Measurements from ENCODE around the gene HMGB1.
A peak's percentile ranks its signal among the peaks of the same experiment; 100 is the strongest.

The HMGB1 gene

DNA sequence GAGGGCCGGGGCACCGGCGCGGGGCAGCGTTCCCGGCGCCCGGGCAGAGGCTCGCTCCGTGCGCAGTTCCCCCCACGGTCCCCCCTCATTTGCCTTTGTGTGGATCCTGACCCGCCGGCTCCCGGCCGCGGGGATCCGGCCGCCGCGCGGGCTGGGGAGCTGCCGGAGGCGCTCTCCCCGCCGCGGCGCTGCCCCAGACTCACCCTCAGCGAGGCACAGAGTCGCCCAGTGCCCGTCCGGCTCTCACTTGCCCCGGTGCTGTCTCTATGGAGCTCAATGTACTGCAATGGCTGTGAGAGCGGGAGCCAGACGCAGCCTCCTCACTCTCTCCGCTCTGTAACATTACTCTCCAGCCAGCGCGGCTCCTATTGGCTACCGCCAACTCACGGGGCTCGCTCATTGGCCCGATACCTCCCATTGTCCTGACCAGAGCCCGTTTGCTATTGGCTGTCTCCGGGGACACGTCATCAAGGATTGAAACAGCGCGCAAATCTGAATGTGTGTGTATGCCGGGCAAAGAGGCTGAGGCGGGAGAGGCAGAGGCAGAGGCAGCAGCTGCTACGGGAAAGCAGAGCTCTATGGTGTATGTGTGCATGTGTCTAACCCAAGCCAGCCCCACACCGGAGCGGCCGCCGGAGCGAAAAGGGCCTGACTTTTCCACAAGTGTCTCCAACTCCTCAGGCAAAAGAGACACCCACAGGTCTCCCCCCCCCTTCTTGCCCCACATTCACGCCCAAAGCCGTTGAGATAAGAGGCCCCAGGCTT, at the start of gene HMGB1:
HMGB1 (minus strand) TSS at position 344 of the 765 bp plus-strand sequence. CDS start 2,256 bp downstream, outside the sequence.
- DNase-seq (ENCODE audit: insufficient read length, low spot score) = peak; percentile 75
- TF ChIP-seq POLR2A (IDR thresholded peaks at IDR 0.05; ENCODE audit: low read depth, low read length) = peak; percentile 76
- FAIRE-seq = peak; percentile 98

DNA sequence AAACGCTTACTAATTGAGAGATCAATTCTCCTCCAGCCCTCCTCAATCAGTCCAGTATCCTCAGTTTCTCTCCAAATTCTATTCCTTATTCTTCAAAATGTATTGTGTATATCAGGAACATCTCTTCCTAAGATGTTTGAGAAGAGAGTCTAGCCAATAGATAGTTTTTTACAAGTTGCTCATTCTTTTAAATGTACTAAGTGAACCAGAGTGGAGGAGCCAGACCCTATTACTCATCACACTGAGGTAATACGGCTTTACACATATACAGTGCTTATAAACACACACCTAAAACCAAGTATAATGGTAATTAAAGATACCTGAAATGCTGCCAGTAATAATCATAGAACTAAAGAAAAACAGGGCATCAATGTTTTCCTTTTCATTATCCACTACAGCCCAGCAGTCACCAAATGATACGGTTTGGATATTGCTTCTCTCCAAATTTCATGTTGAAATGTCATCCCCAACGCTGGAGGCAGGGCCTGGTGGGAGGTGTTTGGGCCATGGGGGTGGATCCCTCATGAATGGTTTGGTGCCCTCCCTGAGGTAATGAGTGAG, 45.2 kb upstream of the HMGB1 start:
- FAIRE-seq = no peak
- no peak for TF ChIP-seq POLR2A (IDR thresholded peaks at IDR 0.05; ENCODE audit: low read depth, low read length)

DNA sequence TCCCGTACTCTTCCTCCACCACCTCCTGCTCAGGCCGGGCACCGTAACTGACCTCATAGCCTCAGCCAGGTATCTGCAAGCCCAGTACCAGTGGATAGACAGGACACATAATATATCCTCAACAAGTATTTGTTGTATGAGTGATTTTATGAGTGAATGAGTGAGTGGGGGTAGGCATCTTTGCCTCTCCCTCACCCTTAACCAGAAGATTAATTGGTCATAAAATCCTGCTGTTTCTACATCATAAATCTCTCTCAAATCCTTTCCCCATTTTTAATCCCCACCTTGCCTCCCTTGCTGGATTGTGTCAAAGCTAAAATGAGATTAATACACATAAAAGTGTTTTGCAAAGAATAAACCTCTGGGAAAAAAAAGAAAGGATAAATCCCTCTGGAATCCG, 44.4 kb upstream of the HMGB1 start:
- FAIRE-seq = no peak
- DNase-seq (ENCODE audit: insufficient read length, low spot score) = no peak
- no peak for TF ChIP-seq POLR2A (IDR thresholded peaks at IDR 0.05; ENCODE audit: low read depth, low read length)

More for the DNA sequence above, 45.2 kb upstream of the HMGB1 start:
- DNase-seq (ENCODE audit: insufficient read length, low spot score) = no peak

DNA sequence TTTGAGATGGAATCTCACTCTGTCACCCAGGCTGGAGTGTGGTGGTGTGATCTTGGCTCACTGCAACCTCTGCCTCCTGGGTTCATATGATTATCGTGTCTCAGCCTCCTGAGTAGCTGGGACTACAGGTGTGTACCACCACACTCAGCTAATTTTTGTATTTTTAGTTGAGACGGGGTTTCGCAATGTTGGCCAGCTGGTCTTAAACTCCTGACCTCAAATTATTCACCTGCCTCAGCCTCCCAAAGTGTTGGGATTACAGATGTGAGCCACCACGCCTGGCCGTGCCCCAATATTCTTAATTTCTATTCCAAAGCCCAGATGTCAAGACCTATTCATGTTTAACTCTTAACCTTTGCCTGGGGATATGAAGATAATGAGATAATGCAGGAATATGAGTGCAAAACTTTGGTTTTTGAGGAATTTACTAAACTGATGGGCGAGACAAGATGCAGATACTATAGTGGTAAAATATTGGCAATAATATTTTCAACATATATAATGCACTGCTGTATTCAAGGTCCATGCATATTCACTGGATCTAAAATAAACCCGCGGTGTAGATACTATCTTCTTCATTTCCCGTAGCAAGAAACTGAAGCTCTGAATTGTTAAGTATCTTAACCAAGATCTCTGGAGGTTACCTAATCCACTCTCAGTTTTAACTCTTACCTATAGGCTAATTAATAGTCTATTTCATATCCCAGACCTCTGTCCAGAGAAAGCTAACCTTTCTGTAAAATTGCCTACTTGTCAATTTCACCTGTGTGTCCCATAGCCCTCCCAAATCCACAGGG, 43.7 kb upstream of the HMGB1 start:
- no peak for FAIRE-seq
- TF ChIP-seq POLR2A (IDR thresholded peaks at IDR 0.05; ENCODE audit: low read depth, low read length) = no peak

DNA sequence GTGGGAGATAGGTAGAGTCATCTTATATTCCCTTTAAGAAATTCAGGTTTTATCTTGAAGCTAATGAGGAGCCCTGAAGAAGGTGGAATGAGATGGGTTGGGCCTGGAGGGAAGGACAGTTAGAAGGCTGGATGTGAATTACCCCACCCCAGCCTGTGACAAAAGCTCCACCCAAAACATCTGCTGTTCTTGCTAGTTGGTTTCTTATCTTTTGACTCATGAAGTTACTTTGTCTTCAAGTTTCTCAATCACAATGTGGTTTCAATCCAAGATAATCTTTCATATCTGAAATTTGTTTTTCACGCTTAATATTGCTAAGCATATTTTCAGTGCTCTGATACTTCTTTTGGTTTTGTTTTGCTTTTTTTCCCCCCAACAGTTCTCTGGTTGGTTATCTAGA, 38.3 kb upstream of the HMGB1 start:
- FAIRE-seq (no peak), DNase-seq (ENCODE audit: insufficient read length, low spot score) (no peak)
- no peak for TF ChIP-seq POLR2A (IDR thresholded peaks at IDR 0.05; ENCODE audit: low read depth, low read length)

More for the DNA sequence above, 43.7 kb upstream of the HMGB1 start:
- DNase-seq (ENCODE audit: insufficient read length, low spot score) = no peak

DNA sequence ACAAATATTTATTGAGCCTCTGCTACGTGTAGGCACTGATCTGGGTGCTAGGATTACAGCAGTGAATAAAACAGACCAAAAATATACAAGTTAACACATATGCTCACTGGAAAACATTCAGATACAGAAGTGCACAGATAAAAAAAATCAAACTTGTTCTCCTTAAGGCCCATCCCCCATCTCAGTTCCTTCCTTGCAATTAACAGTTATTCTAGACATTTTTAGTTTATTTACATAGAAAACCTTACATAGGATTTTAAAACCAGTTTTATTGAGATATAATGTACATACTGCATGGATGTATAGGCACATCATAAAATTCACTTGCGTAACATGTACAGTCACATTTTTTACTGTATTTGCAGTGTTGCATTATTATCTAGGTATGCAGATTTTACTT, 36.5 kb upstream of the HMGB1 start:
- TF ChIP-seq POLR2A (IDR thresholded peaks at IDR 0.05; ENCODE audit: low read depth, low read length) = no peak
- no peak for DNase-seq (ENCODE audit: insufficient read length, low spot score)
- FAIRE-seq = no peak

DNA sequence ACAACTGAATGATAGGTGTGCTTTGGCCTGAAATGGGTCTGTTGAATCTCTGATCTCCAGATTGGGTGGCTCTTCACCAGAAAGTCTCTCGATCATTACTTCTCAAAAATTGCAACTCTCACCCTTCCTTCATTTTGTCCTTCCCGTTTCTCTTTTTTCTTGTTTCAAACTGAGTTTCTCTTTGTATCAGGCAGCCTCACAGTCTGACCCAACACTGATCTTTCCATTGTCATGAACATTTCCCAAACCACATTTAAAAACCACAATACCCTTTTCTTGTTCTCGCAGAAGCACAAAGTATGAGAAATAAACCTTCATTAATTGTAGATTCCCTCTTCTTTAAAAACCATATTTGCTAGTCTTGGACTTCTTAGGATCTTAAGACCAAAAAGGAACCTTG, 33.6 kb upstream of the HMGB1 start:
- no peak for FAIRE-seq
- TF ChIP-seq POLR2A (IDR thresholded peaks at IDR 0.05; ENCODE audit: low read depth, low read length) = no peak
- no peak for DNase-seq (ENCODE audit: insufficient read length, low spot score)

DNA sequence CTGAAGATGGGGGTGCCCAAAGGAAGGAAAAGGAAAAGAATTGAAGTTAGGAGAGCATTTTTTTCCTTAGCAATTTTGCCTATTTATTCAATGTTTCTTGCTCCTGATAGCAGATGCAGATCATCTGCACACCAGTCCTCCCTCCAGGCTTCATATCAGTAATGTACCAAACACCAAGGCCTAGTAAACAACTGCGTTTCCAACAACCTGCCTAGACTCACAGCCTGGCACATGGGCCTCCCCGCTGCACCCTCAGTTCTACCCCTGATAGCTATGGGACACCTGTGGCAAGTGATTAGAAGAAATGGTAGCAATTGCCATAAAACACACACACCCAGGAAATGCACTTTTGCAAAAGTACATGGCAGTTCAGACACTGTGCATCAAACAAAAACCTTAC, 30.4 kb upstream of the HMGB1 start:
- DNase-seq (ENCODE audit: insufficient read length, low spot score) (no peak), FAIRE-seq (no peak)
- no peak for TF ChIP-seq POLR2A (IDR thresholded peaks at IDR 0.05; ENCODE audit: low read depth, low read length)

DNA sequence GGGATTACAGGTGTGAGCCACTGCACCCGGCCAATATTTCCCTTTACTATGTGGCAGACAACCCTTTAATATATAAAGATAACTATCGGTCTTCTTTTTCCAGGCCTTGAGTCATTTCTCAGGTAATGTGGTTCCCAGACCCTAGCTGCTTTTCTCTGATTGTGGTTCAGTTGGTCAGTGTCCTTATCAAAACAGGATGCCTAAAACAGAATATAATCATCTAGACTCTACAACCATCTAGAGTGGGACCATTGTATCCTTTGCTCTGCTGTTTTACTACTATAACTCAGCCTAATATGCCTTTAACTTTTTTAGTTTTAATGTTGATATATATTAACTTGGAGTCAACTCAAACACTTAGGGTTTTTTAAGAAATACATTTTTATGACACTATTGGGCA, 30.0 kb upstream of the HMGB1 start:
- FAIRE-seq = no peak
- no peak for DNase-seq (ENCODE audit: insufficient read length, low spot score)
- no peak for TF ChIP-seq POLR2A (IDR thresholded peaks at IDR 0.05; ENCODE audit: low read depth, low read length)

DNA sequence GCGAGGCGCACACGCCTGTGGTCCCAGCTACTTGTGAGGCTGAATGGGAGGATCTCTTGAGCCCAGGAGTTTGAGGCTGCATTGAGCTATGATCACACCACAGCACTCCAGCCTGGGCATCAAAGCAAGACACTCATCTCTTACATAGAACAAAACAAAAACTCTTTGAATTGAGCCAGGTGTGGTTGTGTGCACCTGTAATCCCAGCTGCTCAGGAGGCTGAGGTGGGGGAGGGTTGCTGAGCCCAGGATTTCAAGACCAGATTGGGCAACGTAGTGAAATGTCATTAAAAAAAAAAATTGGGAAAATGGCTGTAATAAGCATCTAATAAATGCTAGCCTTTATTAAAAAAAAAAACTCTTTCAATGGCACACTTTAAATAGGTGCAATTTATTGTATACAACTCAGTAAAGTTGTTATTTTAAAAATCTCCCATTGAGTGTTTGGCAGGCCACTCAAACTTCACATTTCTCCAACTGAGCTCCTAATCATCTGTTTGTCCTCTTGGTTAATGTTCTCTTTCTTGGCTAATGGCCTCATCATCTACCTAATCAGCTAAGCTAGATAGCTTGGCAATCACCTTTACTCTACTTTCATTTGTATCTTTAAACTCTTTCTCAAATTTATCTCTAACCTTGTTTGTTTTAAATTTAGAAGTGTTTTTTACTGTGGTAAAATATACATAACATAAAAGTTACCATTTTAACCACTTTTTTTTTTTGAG, 28.1 kb upstream of the HMGB1 start:
- no peak for DNase-seq (ENCODE audit: insufficient read length, low spot score)
- no peak for TF ChIP-seq POLR2A (IDR thresholded peaks at IDR 0.05; ENCODE audit: low read depth, low read length)
- no peak for FAIRE-seq

DNA sequence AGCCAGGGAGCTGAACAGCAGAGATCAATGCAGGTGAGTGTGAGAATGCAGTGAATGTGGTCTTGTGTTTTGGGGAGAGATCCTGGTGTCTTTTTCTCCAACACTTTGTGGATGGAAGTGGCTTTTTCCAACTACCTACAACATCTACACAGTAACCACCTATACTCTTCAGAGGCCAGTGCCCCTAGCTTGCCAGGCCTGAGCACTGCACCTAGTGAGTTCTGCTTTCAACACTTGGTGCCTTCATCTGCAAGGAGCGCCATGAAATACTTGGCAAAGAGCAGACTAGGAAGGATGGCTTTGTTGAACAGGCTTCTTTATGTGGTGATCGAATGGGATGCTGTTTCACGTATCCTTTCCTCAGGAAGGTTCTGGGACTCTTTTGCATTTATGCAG, 21.3 kb upstream of the HMGB1 start:
- FAIRE-seq (no peak), DNase-seq (ENCODE audit: insufficient read length, low spot score) (no peak)
- TF ChIP-seq POLR2A (IDR thresholded peaks at IDR 0.05; ENCODE audit: low read depth, low read length) = no peak

DNA sequence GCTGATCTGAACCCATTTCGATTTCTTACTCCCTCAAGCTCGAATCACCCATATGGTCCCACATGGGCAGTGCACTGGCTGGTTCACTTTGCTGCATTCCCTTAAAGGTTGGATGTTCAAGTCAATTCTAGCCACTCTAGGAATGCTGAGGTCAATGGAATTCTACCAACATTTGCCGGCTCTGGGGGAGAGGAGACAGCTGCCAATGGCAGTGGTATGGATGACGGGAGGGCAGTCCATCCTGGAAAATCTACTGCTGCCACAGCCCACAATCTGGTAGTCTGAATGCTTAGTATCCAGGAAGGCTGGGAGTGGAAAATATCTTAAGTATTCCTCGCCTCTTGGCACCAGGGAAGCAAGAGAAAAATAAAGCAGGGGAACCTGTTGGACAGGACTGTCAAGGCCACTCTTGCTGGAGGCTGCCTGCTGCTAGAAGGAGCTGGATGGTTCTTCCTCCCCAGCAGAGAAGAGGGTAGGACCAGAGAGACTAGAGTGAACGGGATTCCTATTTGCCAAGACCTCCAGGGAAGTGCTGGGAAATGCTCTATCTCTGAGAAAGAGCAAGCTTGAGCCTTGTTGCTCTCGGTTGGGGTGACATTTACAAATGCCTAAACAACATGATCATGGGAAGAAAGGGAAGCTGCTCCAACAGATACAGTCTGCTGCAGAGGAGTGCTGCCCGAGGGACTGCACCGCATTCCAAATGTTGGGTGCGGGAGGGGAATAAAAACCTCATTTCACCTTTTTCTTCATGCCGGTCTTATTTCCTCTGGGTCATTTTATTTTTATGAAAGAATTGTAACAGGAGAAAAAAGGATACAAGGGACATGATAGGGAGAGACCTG, 20.7 kb upstream of the HMGB1 start:
- DNase-seq (ENCODE audit: insufficient read length, low spot score) (no peak), FAIRE-seq (no peak)

DNA sequence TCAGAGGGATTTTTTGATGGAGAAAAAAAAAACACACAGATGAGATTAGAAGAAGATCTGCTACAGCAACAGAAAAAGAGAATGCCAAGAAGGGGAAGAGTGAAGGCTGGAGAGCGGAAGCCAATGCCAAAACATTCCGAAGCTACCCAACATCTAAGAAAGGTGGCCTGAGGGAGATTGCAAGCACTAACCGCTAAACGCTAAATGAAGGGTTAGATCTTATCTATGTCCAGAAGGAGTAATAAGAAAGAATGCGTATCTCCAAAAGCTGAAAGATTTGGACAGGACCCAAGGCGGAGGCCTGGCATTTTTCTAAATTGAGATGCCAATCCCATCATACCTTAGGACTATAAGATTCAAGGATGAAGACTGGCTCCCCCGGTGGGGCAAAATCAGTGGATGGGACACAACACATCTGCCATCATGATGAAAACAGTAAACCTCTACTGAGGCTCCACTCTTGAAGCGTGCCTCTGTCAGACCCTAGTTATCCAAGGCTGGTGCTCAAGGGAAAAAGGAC, 15.6 kb upstream of the HMGB1 start:
- no peak for DNase-seq (ENCODE audit: insufficient read length, low spot score)
- no peak for TF ChIP-seq POLR2A (IDR thresholded peaks at IDR 0.05; ENCODE audit: low read depth, low read length)
- FAIRE-seq = no peak

More for the DNA sequence above, 20.7 kb upstream of the HMGB1 start:
- no peak for TF ChIP-seq POLR2A (IDR thresholded peaks at IDR 0.05; ENCODE audit: low read depth, low read length)
